Measurements from ENCODE around the gene CACNA1D.
A peak's percentile ranks its signal among the peaks of the same experiment; 100 is the strongest.

Gene CACNA1D

DNA sequence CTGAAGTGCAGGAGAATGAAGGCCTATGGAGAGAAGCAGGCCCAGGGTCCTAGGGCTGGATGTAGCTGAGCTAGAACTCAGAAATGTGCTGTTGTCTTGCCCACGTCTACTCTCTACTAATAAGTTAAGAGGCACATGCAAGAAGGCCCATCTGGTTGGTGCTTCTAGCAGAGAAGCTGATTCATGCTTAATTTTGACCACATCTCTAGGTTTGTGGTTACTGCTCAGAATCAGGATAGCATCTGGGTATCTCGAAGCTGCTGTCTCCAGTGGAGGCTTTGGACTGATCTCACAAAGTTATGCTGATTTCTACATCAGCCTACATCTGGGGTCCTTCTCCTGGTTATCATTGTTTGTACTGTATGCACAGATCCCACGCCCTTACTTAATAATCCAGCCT is 87.3 kb downstream of the CACNA1D start:
- DNase-seq: no peak
- peak; percentile 72 for ATAC-seq

DNA sequence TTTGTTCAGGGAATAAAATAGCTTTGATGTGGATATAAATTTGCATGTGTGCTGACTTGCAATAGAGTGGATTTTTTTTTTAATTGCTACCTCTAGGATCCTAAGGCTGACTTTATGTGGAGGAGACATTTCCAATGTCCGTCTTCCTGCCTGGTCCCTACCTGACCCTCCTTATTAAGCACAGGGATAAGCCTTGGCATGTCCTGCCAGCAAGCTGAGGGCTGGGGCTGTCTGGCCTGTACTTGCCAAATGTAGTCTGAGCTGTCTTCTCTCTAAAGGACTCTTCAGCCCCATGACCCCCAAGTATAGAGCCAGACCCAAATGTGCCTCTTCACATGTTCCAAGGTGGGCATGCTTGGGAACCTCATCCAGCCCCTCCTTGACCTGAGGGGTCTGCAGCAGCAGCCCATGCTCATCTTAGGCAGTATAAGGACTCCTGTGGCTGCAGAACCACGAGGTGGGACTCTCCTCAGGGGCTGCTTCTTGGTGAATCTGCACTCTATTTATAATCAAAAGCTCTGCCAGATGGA is 88.8 kb downstream of the CACNA1D start:
- no peak for DNase-seq
- no peak for ATAC-seq

DNA sequence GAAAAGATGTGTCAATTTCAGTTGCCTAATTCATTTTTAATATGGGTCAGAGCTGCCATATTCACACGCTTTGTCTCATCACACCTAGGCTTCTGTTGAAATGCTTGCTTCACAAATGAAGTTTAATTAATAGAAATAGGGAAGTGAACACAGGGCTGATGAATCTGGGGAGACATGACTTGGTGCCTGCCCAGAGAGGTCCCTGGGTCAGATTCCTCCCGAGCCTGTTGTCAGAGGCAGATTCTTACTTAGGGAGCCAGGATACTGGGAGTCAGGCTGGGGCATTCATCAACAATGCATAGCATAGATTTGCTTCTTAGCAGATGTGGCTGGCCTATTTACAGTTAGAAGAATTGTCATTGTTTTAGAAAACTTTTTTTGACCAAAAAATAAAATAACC is 90.6 kb downstream of the CACNA1D start:
- DNase-seq (no peak), ATAC-seq (no peak)

DNA sequence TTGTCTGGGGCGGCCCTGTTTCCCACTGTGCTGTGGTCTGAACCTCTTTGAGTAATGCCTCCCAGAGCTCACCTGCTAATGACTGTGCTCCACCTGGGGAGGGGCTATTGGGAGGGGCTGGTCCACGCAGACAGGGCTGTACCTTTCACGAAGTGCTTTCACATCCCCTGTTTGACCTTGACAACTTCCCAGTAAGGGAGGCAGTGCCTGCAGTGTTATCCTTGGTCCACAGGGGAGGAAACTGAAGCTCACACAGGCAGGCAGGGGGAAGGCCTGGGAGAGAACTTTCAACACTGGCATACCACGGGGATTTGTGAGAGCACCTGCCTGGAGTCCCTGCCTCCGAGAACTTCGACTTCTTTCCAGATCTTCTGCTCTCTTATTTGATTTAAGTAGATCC is 91.2 kb downstream of the CACNA1D start:
- ATAC-seq (no peak), DNase-seq (no peak)

DNA sequence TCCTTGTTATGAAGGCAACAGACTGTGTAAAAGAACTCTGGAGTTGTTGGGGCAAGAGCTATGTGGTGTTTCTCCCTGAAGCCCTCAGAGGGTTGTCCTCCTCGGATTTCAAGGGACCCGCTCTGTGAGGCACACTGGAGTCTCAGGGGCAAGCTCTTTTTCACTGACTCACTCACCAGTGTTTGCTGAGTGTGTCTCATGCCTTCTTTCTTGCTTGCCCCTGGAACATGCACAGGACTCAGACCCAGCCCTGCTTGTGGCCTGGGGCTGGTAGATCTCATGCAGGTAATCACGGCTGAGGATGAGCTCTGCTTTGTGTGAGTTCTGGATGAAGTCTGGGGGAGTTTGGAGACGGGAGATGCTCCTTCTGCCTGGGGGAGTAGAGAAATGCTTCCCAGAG is 93.7 kb downstream of the CACNA1D start:
- ATAC-seq (no peak), DNase-seq (no peak)

DNA sequence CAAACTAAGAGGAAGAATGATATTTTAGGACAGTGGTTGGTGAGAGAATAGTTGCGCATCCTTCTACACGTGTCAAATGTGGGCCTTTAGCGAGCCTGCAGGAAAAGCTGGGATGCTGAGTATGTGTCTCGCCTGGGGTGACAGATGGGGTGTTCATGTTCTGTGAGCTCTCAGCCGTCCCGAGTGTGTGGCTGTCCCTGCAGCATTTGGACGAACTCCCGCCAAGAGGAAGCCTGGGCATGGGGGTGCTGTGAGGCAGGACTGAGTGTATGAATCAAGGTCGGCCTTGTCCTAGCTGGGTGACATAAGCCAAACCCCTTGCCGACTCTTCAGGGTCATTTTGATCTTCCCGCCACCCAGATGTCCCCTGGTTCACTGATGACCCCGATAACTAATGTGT is 94.8 kb downstream of the CACNA1D start:
- no peak for ATAC-seq
- no peak for DNase-seq

DNA sequence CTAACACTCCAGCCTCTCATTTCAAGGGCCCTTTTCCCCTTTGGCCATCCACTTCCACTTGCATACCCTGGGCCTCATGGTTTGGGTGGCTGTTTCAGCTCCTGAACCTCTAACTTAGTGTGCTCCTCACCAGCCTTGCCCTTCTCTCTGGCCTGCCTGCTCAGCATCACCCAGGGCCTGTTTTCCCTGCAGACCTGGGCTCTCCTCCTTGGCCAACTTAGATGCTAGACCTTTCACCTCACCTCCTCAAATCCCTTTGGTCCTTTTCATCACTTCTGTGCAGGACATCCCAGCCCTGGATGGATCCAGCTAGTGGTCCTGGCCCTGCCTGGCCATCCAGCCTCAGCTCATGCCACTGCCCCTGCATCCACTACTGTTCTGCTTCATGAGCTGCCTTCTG is 95.4 kb downstream of the CACNA1D start:
- no peak for ATAC-seq
- DNase-seq: no peak

DNA sequence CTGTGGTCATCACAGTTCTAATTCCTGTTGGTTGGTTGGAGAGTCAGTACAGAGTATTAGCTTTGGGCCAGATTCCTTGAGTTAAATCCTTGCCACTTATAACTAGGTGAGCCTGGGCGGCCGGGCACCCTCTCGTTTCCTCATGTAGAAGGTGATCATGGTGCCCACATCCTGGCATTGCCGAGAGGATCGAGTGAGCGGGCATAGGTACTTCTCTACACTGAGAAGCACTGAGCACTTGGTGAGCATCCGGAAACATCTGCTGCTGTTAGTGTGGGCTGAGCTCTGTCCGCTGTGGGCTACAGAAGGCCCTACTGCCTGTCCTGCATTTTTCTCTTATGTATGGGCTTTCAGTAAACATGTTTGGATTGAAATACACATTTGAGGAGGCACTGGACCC is 96.2 kb downstream of the CACNA1D start:
- ATAC-seq: no peak
- no peak for DNase-seq

DNA sequence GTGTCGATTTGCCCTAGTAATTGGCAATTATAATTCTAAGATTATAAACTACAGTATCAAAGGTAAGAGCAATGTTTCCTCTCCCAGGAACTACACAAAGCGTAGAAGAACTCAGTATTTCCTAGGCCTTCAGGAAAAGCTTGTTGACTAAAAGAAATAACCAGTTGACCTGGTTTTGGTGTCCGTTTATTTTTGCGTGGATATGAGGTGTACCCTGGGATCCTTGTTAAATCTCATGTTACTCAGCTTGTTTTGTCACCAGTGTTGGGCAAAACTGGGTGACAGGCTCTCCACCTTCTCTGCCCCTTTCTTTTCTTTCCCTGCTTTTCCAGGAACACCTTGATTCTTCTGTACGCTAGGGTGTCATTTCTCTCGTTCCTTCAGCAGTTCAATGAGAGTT is 97.2 kb downstream of the CACNA1D start:
- ATAC-seq: no peak
- DNase-seq: no peak

DNA sequence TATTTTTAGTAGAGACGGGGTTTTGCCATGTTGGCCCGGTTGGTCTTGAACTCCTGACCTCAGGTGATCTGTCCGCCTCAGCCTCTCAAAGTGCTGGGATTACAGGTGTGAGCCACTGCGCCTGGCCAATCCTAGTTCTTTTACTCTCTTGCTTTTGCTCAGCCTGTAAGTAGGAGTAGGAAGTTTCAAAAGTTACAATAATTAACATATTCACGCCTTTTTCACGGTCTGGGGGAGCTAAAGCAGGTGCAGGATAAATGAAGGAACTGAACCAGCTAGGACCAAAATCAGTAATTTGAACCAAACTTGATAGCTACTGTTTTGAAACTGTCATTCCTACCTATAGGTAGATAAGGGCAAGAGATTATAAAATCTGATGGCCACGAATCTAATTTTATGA is 98.5 kb downstream of the CACNA1D start:
- ATAC-seq: no peak
- DNase-seq: no peak

DNA sequence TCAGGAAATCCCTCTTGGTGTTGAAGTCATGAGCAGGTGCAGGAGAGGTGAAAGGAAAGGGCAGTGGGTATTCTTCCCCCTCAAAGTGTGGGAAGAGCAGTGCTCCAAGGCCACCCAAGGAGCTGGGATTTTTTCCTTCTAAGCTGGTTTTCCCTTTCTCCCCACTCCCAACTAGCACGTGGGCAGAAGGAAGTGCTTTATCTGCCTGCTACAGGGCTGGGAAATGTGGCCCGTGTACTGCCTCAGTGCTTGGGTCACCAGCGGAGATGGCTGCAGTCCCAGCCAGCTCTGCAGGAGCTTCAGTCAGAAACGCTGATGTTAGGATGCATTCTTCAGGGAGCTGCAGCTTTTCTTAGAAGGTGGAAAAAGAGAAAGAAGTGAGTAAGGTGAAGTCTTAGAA is 99.2 kb downstream of the CACNA1D start:
- DNase-seq (no peak), ATAC-seq (no peak)

DNA sequence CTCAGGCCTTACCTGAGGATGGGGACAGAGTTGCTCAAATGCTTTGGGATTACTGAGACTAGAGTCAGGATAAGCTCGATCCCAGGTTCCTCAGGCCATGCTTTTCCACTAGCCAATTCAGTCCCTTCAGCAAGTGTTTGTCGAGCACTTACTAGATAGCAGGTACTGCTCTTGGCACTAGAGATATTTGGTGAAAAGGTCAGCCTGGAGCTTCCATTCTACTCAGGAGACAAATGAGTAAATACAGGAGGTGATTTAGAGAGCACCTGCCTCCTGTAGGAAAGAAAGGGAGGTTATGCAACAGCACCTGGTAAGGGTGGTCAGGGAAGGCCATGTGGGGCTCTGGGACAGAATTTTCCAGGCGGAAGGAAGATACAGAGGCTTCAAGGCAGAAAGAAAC is 99.9 kb downstream of the CACNA1D start:
- DNase-seq: no peak
- ATAC-seq: no peak

DNA sequence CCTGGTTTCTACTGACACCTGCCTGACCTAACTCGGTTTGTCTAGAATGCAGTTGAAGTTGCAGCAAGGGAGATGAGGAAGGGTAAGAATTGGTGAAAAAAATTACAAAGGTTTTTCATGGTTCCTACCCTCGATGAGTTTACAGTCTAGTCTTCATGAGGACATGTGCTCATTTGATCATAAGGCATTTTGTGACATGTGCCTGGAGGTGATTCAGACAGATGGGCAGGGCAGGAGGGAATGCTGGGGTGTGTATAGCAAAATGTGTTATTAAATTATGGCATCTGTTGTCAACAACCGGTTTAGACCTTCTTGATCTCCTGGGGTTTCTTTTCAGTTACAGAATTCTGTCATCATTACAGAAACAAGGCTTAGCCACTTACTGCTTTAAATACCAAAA is 101.2 kb downstream of the CACNA1D start:
- DNase-seq: no peak
- ATAC-seq: no peak

DNA sequence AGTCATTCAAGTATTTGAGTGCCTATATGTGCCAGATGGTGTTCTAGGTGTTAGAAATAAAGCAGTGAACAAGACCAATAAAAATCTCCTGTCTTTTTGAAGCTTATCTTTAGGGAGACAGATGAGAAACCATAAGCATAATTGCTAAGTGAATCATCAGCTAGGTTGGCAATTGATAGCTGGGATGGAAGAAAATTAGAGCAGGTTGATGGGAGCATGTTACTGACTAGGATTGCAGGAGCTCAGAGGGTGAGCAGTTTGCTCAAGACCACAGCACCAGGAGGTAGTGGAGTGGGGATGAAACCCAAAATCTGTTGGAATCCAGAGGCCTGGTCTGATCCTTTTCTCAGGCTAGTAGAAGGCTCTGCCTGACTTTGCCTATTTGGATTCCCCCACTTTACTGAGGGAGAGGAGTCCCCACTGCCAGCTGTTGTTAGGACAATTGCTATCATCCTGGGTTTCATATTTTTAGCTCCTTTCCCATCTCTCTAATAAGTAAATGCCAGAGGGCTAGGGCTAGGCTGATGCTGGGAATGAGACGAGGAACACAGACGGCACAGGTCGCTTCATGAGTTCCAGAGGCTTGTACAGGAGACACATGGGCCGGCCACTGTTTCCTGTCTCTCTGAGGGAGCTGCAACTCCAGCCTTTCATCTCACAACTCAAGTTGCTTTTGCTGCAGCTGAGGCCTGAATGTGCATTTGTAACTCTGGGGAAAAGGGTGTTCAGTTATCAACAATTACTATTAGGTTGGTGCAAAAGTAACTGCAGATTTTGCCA is 102.9 kb downstream of the CACNA1D start:
- DNase-seq (no peak), ATAC-seq (no peak)

DNA sequence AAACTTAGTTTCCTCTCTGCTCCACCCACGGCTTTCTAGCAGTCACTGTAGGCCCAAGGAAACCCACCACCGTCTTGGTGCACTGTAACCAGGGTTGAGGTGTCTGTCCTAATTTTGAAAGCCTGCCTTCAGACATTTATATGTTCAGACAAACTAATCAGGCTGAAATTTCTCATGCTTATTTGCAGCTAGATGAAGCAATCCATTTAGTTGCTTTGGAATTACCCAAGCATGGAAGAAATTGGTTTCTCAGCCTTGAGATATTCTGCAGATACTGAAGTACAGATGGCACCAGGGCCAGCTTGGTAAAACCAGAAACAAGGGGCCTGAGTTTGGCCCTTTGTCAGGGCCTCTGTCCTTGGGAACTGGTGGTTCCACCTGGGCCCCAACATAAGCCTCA is 105.4 kb downstream of the CACNA1D start:
- no peak for DNase-seq
- ATAC-seq: no peak

DNA sequence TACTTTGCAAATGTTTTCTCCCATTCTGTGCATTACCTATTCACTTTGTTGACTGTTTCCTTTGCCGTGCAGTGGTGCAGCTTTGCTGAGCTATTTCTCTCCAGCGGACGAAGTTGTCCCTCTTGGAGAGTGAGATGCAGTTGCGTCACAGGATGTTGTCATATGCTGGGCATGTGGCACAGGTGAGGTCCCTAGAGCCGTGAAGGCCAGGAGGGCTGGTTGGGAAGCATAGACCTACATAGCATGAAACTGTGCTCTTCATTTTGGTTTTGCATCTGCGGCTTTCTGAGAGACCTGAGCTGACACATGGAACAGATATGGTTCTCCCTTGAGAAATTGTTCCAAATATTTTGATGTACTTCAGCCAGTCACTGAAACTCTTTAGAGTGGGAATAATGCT is 108.5 kb downstream of the CACNA1D start:
- DNase-seq (no peak), ATAC-seq (no peak)

DNA sequence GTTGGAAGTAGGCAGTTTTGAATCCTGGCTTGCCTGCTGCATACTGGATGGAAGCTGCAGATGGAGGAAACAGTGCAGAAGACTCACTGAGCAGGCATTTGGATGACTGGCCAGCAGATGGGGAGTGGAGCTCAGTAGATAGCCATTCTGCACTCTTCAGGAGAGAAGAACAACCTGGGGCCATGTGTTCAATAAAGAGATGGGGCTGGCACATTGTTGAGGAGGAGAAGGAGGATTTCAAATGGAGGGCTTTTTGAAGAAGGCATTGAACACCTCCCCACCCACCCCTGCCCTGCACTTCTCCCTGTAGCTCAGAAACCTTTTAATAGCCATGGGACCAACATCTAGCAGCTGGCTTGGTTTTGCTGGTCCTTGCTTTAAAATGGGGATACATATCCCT is 109.8 kb downstream of the CACNA1D start:
- ATAC-seq (no peak), DNase-seq (no peak)

DNA sequence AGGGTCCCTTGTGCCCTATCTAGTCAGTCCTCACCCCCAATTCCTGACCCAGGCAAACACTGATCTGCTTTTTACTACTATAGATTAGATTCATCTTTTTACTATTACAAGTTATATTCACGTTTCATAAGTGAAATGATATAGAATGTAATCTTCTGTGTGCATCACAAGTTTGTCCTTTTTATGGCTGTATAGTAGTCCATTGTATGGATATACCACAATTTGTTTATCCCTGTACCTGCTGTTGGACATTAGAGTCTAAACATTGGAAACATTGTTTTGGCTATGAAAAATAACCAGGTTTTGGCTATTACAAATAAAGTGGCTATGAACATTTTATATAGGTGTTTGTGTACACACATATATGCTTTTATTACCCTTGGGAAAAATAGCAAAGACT is 112.4 kb downstream of the CACNA1D start:
- DNase-seq (no peak), ATAC-seq (no peak)

DNA sequence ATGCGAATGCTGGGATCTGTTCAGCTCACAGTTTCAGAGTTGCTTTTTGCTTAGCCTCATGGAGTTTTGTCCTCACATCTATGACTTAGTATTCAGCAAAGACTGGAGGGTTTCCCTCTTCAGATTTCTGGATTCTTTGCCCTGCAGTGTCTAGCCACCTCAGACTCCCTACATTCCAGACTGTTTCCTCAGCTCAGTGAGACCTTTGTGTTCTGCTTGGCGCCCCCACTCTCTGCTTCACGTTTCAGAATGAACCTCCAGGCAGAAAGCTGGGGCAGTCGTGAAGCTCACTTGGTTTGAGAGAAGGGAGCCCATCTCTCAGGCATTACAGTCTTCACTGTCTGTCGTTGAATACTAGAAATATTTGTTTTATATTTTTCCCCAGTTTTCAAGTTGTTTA is 118.1 kb downstream of the CACNA1D start:
- ATAC-seq (no peak), DNase-seq (no peak)

DNA sequence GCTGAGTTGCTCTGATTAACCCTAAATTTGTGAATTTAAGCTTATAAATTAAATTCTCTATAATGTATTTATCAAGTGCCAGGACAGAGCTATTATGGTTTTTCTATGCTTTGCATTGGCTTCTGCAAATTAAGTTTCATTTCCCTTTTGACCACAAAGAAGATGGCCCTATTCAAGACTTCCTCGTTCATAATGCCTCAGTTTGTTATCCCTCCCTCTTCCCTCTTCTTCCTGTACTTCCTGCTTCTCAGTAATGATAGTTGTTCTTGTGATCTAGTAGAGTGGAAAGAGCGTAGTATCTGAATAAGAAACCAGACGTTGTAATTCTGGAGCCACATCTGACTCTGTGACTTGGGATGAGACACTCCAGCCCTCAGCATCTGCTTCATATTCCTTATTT is 118.7 kb downstream of the CACNA1D start:
- no peak for ATAC-seq
- no peak for DNase-seq

DNA sequence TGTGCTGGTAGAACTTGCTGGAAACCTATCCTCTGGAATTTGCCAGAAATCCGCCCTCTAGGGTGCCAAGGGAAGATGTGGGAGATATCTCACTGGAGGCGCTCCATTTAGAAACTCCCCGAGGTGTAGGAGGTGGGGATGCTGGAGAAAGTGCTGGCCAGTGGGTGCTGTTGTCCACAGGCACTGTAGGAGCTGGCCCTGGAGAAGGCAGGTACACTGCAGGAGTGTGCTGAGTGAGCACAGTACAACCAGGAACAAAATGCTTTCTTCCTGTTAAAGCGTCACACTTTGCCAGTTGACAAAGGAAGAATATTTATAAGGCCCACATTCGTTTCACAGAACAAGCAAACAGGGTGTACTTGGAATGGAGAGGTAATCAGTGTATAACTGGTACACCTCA is 119.9 kb downstream of the CACNA1D start:
- ATAC-seq (no peak), DNase-seq (no peak)

DNA sequence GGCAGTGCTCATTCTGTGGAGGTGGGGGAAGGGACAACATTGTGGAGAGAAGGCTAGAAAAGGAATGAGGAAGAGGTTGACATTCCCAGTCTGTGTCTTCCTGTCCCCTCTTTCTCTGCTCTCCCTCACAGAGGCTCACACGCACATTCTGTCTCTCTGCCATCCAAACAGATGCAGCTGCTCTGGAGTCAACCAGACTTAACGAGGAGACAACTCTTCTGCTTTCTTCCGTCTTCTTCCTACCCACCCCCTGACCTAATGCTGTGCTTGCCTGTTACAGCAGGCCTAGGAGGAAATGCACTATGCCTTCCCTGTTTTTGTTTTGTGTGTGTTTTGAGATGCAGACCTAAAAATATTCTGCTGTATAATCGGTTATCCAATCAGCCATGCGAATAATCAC is 121.9 kb downstream of the CACNA1D start:
- ATAC-seq (no peak), DNase-seq (no peak)

DNA sequence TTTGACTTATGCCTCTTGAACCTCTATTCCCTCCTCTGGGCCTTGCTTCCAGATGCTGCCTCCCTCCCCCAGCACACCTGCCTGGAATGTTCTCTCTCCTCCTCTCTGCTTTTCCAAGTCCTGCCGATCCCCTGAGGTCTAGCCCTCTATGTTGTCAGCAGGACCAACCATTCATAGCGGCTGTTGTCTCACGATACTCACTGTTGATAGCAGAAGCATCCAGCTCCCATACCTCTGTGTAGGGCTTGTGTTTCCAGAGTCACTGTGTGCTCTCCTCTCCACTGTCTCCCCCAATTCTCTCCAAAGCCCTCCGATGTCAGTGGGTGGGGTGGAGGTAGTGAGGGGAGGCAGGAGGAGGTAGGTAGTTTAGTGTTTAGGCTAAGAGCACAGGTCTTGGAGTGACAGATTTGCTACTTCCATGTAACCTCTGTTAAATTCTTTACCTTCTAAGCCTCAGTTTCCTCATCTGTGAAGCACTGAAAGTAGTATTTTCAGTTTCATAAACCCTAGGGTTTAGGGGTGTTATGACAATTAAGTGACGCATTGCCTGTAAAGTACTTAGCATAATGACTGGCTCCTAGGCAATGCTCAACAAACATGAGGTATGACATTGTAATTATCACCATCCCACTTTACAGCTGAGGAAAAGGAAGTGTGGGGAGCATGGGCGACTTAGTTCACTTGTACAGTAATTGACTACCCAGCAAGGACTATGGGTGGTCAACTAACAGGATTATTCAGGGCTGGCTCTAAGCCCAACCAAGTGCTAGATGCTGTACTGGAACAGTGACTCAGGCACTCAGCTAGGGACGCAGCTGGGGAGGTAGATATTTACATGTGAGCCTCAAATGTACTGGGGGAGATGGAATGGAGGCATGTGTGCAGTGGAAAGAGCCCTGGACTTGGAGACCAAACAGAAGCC is 122.8 kb downstream of the CACNA1D start:
- no peak for ATAC-seq
- no peak for DNase-seq
